Measurements from ENCODE around the gene ABHD1. TPM values are rescaled to one million over a fixed set of nuclear protein-coding genes. Genes with fewer than 3 reads are reported as not detected.
"Not testable (repeated sequence)": the region's sequence is repeated elsewhere in the genome, so short reads cannot be mapped to it uniquely, and the experiment has no call there.

Gene ABHD1
- polyA plus RNA-seq (2014; cell fraction: cytosol; rRNA removed): not detected in 2 replicates
- polyA plus RNA-seq (2014; cell fraction: nucleus; rRNA removed): 0.06 and 1.1 TPM in 2 replicates

- peak; percentile 21 for DNase-seq (ENCODE audit: low spot score)
Measured at GRCh38 chr2:27123302-27124150, at the start of gene ABHD1. ABHD1 (plus strand) TSS chr2:27123815; CDS start chr2:27123949, 134 bp downstream.

GRCh38 chr2:27074738-27075565 is 48.7 kb upstream of the ABHD1 start:
- no peak for DNase-seq (ENCODE audit: low spot score)

- not testable (repeated sequence) for DNase-seq (ENCODE audit: low spot score)
Measured at GRCh38 chr2:27075566-27075871, 48.1 kb upstream of the ABHD1 start.

GRCh38 chr2:27076323-27076722 is 47.3 kb upstream of the ABHD1 start:
- DNase-seq (ENCODE audit: low spot score): no peak

- DNase-seq (ENCODE audit: low spot score): no peak
Measured at GRCh38 chr2:27077231-27077630, 46.4 kb upstream of the ABHD1 start.

GRCh38 chr2:27078267-27079194 is 45.1 kb upstream of the ABHD1 start, which contains the start of gene EMILIN1:
EMILIN1 (plus strand) TSS chr2:27078615; CDS start chr2:27079066, 451 bp downstream.
- peak; percentile 88 for DNase-seq (ENCODE audit: low spot score)

GRCh38 chr2:27079233-27080139 is 44.1 kb upstream of the ABHD1 start:
- no peak for DNase-seq (ENCODE audit: low spot score)

- DNase-seq (ENCODE audit: low spot score): no peak
Measured at GRCh38 chr2:27080140-27080469, 43.5 kb upstream of the ABHD1 start.

GRCh38 chr2:27080603-27080936 is 43.0 kb upstream of the ABHD1 start:
- no peak for DNase-seq (ENCODE audit: low spot score)

GRCh38 chr2:27081984-27082772 is 41.4 kb upstream of the ABHD1 start:
- DNase-seq (ENCODE audit: low spot score): no peak

GRCh38 chr2:27082773-27083409 is 40.7 kb upstream of the ABHD1 start:
- DNase-seq (ENCODE audit: low spot score): no peak

- DNase-seq (ENCODE audit: low spot score): no peak
Measured at GRCh38 chr2:27083410-27084296, 40.0 kb upstream of the ABHD1 start.

- no peak for DNase-seq (ENCODE audit: low spot score)
Measured at GRCh38 chr2:27084297-27085061, 39.1 kb upstream of the ABHD1 start.

GRCh38 chr2:27085062-27085672 is 38.4 kb upstream of the ABHD1 start:
- DNase-seq (ENCODE audit: low spot score): no peak

- no peak for DNase-seq (ENCODE audit: low spot score)
Measured at GRCh38 chr2:27085673-27086089, 37.9 kb upstream of the ABHD1 start.

GRCh38 chr2:27086090-27086723 is 37.4 kb upstream of the ABHD1 start:
- DNase-seq (ENCODE audit: low spot score): peak; percentile 88

All from SK-N-DZ (cell line).